Caco-2 (cell line): ENCODE results near the gene KNOP1. TPM values are rescaled to one million over a fixed set of nuclear protein-coding genes. Genes with fewer than 3 reads are reported as not detected.
"Not testable (repeated sequence)": the region's sequence is repeated elsewhere in the genome, so short reads cannot be mapped to it uniquely, and the experiment has no call there.

Experiments
- BruUV-seq: library from RNA; stranded (reverse); fragments of 400-500 nt; replicated peaks from 2 replicates; lab custom pipeline; 2021; lab: Mats Ljungman, UMichigan
- CTCF ChIA-PET: fragments of 300-600 bp; sonication (Branson Sonifier 250); formaldehyde crosslinking; loops from one replicate; lab custom pipeline; 2022; ENCODE audit warnings: antibody characterized with exemption; lab: Charles Lee
- POLR2A ChIA-PET: fragments of 300-600 bp; sonication (Branson Sonifier 250); formaldehyde crosslinking; loops from one replicate; lab custom pipeline; 2022; ENCODE audit warnings: antibody characterized with exemption; lab: Charles Lee
- DNase-seq, 2 experiments: peaks; one replicate each; pipeline versions ENCODE4 v3.0.0 to v3.0.0-alpha.2; 2020 to 2022
- H3K27me3 ChIP-seq: replicated peaks from 2 replicates; pipeline ENCODE4 v1.6.0; 2011; ENCODE audit warnings: low read length; ENCODE audit not compliant: control insufficient read depth, insufficient read depth
- H3K36me3 ChIP-seq: 2 replicates; pipeline ENCODE4 v1.5.1; 2011; ENCODE audit warnings: low read length; ENCODE audit not compliant: control insufficient read depth, insufficient read depth
- H3K4me1 ChIP-seq: fragments of 250-450 bp; sonication (Bioruptor Pico); 2 replicates; pipeline ENCODE4 v1.5.1; 2020; ENCODE audit warnings: mild to moderate bottlenecking
- H3K4me3 ChIP-seq: 2 replicates; pipeline ENCODE4 v1.5.1; 2011; ENCODE audit warnings: low read depth, mild to moderate bottlenecking, control low read depth, low read length
- H3K9me3 ChIP-seq: fragments of 250-450 bp; sonication (Bioruptor Pico); 2 replicates; pipeline ENCODE4 v1.5.1; 2020; ENCODE audit warnings: mild to moderate bottlenecking, moderate library complexity
- H3K27ac Mint-ChIP-seq: one replicate; pipeline ENCODE4 v1.8.0; 2022; ENCODE audit warnings: mixed read lengths; ENCODE audit not compliant: unreplicated experiment
- H3K27me3 Mint-ChIP-seq: one replicate; pipeline ENCODE4 v1.8.0; 2022; ENCODE audit warnings: mixed read lengths; ENCODE audit not compliant: insufficient read depth, unreplicated experiment
- H3K36me3 Mint-ChIP-seq: one replicate; pipeline ENCODE4 v1.8.0; 2022; ENCODE audit warnings: mild to moderate bottlenecking, mixed read lengths; ENCODE audit not compliant: insufficient read depth, unreplicated experiment
- H3K4me1 Mint-ChIP-seq: one replicate; pipeline ENCODE4 v1.8.0; 2022; ENCODE audit warnings: low read depth, mixed read lengths; ENCODE audit not compliant: unreplicated experiment
- H3K4me3 Mint-ChIP-seq: one replicate; pipeline ENCODE4 v1.8.0; 2022; ENCODE audit warnings: mild to moderate bottlenecking, moderate library complexity, mixed read lengths; ENCODE audit not compliant: unreplicated experiment
- H3K9me3 Mint-ChIP-seq: one replicate; pipeline ENCODE4 v1.8.0; 2022; ENCODE audit warnings: mixed read lengths; ENCODE audit not compliant: unreplicated experiment
- CTCF ChIP-seq, 2 experiments: fragments of 200-600 bp in 1 of 2; IDR thresholded peaks; 1 replicate in 1 of 2; 2 replicates in 1 of 2; pipeline versions ENCODE4 v1.5.1 to v1.8.0; 2011 to 2022; ENCODE audit warnings: antibody characterized with exemption in 1 of 2, control low read depth in 1 of 2, inconsistent platforms in 1 of 2, low read depth in 1 of 2, low read length in 1 of 2, mild to moderate bottlenecking in 1 of 2, moderate library complexity in 1 of 2; ENCODE audit not compliant: insufficient read depth in 1 of 2, severe bottlenecking in 1 of 2, unreplicated experiment in 1 of 2
- intact Hi-C: fragments of 100-400 bp; cut with micrococcal nuclease; formaldehyde crosslinking; loops from one replicate; pipeline ENCODE4 v1.10.0; 2022; ENCODE audit not compliant: unreplicated experiment
- total RNA-seq: library from RNA; stranded (reverse); gene quantifications from 2 replicates; pipeline ENCODE4 v1.2.3, GENCODE V29; 2022

The KNOP1 gene
- total RNA-seq, 1 experiment from 2014 or later: 29.3 TPM

GRCh38 chr16:19683453-19684236 is 34.4 kb downstream of the KNOP1 start:
- no peak for DNase-seq
- no peaks in the 10 kb centered on the region for H3K4me1 Mint-ChIP-seq
- no peaks in the 10 kb centered on the region for H3K36me3 Mint-ChIP-seq
- ChIA-PET POLR2A (no interaction called here), CTCF (no interaction called here)
- H3K36me3 ChIP-seq: no peaks in the 10 kb centered on the region
- intact Hi-C loops: no loop called here
- H3K4me3 Mint-ChIP-seq: no peak overlapping the region
- no peaks in the 10 kb centered on the region for H3K4me1 ChIP-seq
- H3K27me3 Mint-ChIP-seq: no peaks in the 10 kb centered on the region
- H3K27ac Mint-ChIP-seq: no peak overlapping the region
- no peak for TF ChIP-seq CTCF (IDR thresholded peaks at IDR 0.05; ENCODE audit: insufficient read depth in 1 of 2, low read depth in 1 of 2, low read length in 1 of 2, severe bottlenecking in 1 of 2, unreplicated experiment in 1 of 2)
- no peaks in the 10 kb centered on the region for H3K27me3 ChIP-seq
- BruUV-seq: no TSS peak
- no peaks in the 10 kb centered on the region for H3K9me3 Mint-ChIP-seq
- no peak overlapping the region for H3K4me3 ChIP-seq
- no peaks in the 10 kb centered on the region for H3K9me3 ChIP-seq

GRCh38 chr16:19681637-19682036 is 36.4 kb downstream of the KNOP1 start:
- intact Hi-C loops: no loop called here
- DNase-seq: no peak
- no peaks in the 10 kb centered on the region for H3K27me3 Mint-ChIP-seq
- no peaks in the 10 kb centered on the region for H3K36me3 Mint-ChIP-seq
- no peaks in the 10 kb centered on the region for H3K9me3 Mint-ChIP-seq
- BruUV-seq: no TSS peak
- no peak overlapping the region for H3K27ac Mint-ChIP-seq
- H3K36me3 ChIP-seq: no peaks in the 10 kb centered on the region
- no peaks in the 10 kb centered on the region for H3K4me1 ChIP-seq
- H3K4me3 ChIP-seq: no peak overlapping the region
- H3K4me3 Mint-ChIP-seq: no peak overlapping the region
- TF ChIP-seq CTCF (IDR thresholded peaks at IDR 0.05; ENCODE audit: insufficient read depth in 1 of 2, low read depth in 1 of 2, low read length in 1 of 2, severe bottlenecking in 1 of 2, unreplicated experiment in 1 of 2): no peak
- ChIA-PET POLR2A (no interaction called here), CTCF (no interaction called here)
- H3K27me3 ChIP-seq: no peaks in the 10 kb centered on the region
- no peaks in the 10 kb centered on the region for H3K9me3 ChIP-seq
- no peaks in the 10 kb centered on the region for H3K4me1 Mint-ChIP-seq

GRCh38 chr16:19680881-19681340 is 37.1 kb downstream of the KNOP1 start:
- no TSS peak for BruUV-seq

GRCh38 chr16:19679281-19679680 is 38.7 kb downstream of the KNOP1 start:
- H3K9me3 Mint-ChIP-seq, H3K9me3 ChIP-seq, H3K36me3 Mint-ChIP-seq, H3K36me3 ChIP-seq, H3K4me1 ChIP-seq, CTCF ChIA-PET, H3K27me3 Mint-ChIP-seq, H3K4me1 Mint-ChIP-seq, H3K27me3 ChIP-seq, BruUV-seq, POLR2A ChIA-PET, H3K27ac Mint-ChIP-seq, H3K4me3 Mint-ChIP-seq, H3K4me3 ChIP-seq, DNase-seq, intact Hi-C loops: not testable (repeated sequence)

More at GRCh38 chr16:19680881-19681340, 37.1 kb downstream of the KNOP1 start:
- Mint-ChIP-seq H3K27ac (no peak overlapping the region), H3K27me3 (no peaks in the 10 kb centered on the region), H3K4me3 (no peak overlapping the region), H3K4me1 (no peaks in the 10 kb centered on the region), H3K36me3 (no peaks in the 10 kb centered on the region), H3K9me3 (no peaks in the 10 kb centered on the region)
- no peak for TF ChIP-seq CTCF (IDR thresholded peaks at IDR 0.05; ENCODE audit: insufficient read depth in 1 of 2, low read depth in 1 of 2, low read length in 1 of 2, severe bottlenecking in 1 of 2, unreplicated experiment in 1 of 2)
- Histone ChIP-seq H3K9me3 (no peaks in the 10 kb centered on the region), H3K4me1 (no peaks in the 10 kb centered on the region), H3K4me3 (no peak overlapping the region), H3K27me3 (no peaks in the 10 kb centered on the region), H3K36me3 (no peaks in the 10 kb centered on the region)
- CTCF ChIA-PET: interaction anchor here (0.6 to 0.7 kb wide), 3 partner anchors 49 to 619 kb away, joined by 3 to 5 read pairs (median 3); no protein-coding TSS in a partner anchor
- POLR2A ChIA-PET: interaction anchor here (0.6 kb wide), 1 partner anchor 75 kb away, joined by 4 read pairs; no protein-coding TSS in a partner anchor
- DNase-seq: no peak
- intact Hi-C loops: no loop called here
